GM12873 (cell line): ENCODE measurements around the gene XYLT2.

Experiments used
- CTCF ChIP-seq: IDR thresholded peaks from 2 replicates; pipeline ENCODE4 v1.5.1; 2012; ENCODE audit warnings: low read depth, mild to moderate bottlenecking, moderate library complexity, low read length, control low read depth; ENCODE audit not compliant: insufficient read depth; ENCODE audit errors: missing control alignments

The XYLT2 gene

GRCh38 chr17:50347117-50347893, 1.4 kb downstream of the XYLT2 start:
- no peak for TF ChIP-seq CTCF

- no peak for TF ChIP-seq CTCF
Observed at GRCh38 chr17:50347894-50348291, 2.0 kb downstream of the XYLT2 start.

GRCh38 chr17:50348522-50349242, 2.8 kb downstream of the XYLT2 start:
- no peak for TF ChIP-seq CTCF

GRCh38 chr17:50349243-50349600, 3.3 kb downstream of the XYLT2 start:
- no peak for TF ChIP-seq CTCF

- no peak for TF ChIP-seq CTCF
Observed at GRCh38 chr17:50350733-50351132, 4.8 kb downstream of the XYLT2 start.

- TF ChIP-seq CTCF, result no peak
Observed at GRCh38 chr17:50352072-50352692, 6.3 kb downstream of the XYLT2 start.
